GM21381 (cell line): Measurements from ENCODE around the gene FLRT1.

ENCODE experiments used
- ATAC-seq: cut with Tn5 transposase; IDR thresholded peaks from one replicate; pipeline ENCODE4 v1.9.1; 2021; ENCODE audit warnings: mild to moderate bottlenecking, moderate library complexity; ENCODE audit not compliant: unreplicated experiment

Gene FLRT1

GRCh38 chr11:64023712-64024710, 11.7 kb upstream of the FLRT1 start:
- ATAC-seq: no peak

GRCh38 chr11:64025205-64025604, 10.5 kb upstream of the FLRT1 start:
- no peak for ATAC-seq

- ATAC-seq: no peak
These were observed 9.0 kb upstream of the FLRT1 start for GRCh38 chr11:64026575-64027205.

GRCh38 chr11:64027651-64028397, 7.9 kb upstream of the FLRT1 start:
- ATAC-seq: no peak

GRCh38 chr11:64028398-64029115, 7.2 kb upstream of the FLRT1 start:
- no peak for ATAC-seq

GRCh38 chr11:64029773-64030172, 6.0 kb upstream of the FLRT1 start:
- ATAC-seq: no peak

GRCh38 chr11:64031001-64031400, 4.7 kb upstream of the FLRT1 start:
- no peak for ATAC-seq

- no peak for ATAC-seq
These were observed 3.7 kb upstream of the FLRT1 start for GRCh38 chr11:64032050-64032449.

GRCh38 chr11:64034411-64034811, 1.3 kb upstream of the FLRT1 start:
- ATAC-seq: no peak

GRCh38 chr11:64035081-64035524, 628 bp upstream of the FLRT1 start:
- no peak for ATAC-seq

- ATAC-seq: no peak
These were observed 626 bp downstream of the FLRT1 start for GRCh38 chr11:64036087-64037026.

GRCh38 chr11:64037027-64037634, 1.4 kb downstream of the FLRT1 start:
- ATAC-seq: no peak

GRCh38 chr11:64038500-64038899, 2.8 kb downstream of the FLRT1 start:
- ATAC-seq: no peak

GRCh38 chr11:64039012-64039665, 3.4 kb downstream of the FLRT1 start:
- no peak for ATAC-seq

GRCh38 chr11:64040684-64041322, 5.1 kb downstream of the FLRT1 start:
- no peak for ATAC-seq

GRCh38 chr11:64041846-64042245, 6.1 kb downstream of the FLRT1 start:
- ATAC-seq: no peak

- ATAC-seq: no peak
These were observed 6.6 kb downstream of the FLRT1 start for GRCh38 chr11:64042301-64042700.

GRCh38 chr11:64043545-64043944, 7.8 kb downstream of the FLRT1 start:
- ATAC-seq: no peak
